ENCODE data around the gene SYNE2. TPM values are rescaled to one million over a fixed set of nuclear protein-coding genes. Genes with fewer than 3 reads are reported as not detected.

The SYNE2 gene
- polyA plus RNA-seq, 1 donor from 2014 or later = 82.3 TPM

DNA sequence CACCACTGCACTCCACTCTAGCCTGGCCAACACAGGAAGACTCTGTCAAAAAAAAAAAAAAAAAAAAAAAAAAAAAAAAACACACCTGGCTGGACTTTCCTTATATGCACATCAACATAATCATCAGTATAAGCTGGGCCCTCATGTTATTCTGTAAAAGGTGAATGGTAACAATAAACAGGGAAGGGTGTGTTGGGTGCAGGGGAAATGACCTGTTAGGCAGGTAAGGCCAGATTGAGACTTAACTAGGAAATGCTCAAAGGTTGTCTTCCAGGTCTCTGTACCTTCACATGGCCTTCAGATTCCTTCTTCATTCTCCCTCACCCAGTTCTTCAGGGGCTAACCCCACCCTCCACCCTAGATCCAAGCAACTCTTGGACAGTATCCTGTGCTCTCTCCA is 393.9 kb downstream of the SYNE2 start:
- Histone ChIP-seq H3K27ac (ENCODE audit: low read length) (no peak overlapping the region), H3K79me2 (replicated peaks; ENCODE audit: insufficient read depth, low read length) (no peaks in the 10 kb centered on the region), H3K27me3 (ENCODE audit: insufficient read depth, low read depth, low read length) (no peaks in the 10 kb centered on the region), H3K9me3 (ENCODE audit: low read length) (no peaks in the 10 kb centered on the region), H3K9ac (ENCODE audit: low read length) (no peak overlapping the region), H3K9me2 (ENCODE audit: insufficient read depth, low read length) (no peaks in the 10 kb centered on the region), H4K20me1 (ENCODE audit: insufficient read depth) (no peaks in the 10 kb centered on the region), H3F3A (ENCODE audit: insufficient read depth, low read length, poor library complexity, severe bottlenecking) (no peaks in the 10 kb centered on the region), H3K4me3 (ENCODE audit: low read length) (no peak overlapping the region), H2AFZ (ENCODE audit: low read depth, low read length) (no peak overlapping the region), H3K36me3 (ENCODE audit: insufficient read depth, low read length) (no peaks in the 10 kb centered on the region), H3K4me2 (ENCODE audit: low read length) (no peak overlapping the region)
- TF ChIP-seq, protein P1, sequence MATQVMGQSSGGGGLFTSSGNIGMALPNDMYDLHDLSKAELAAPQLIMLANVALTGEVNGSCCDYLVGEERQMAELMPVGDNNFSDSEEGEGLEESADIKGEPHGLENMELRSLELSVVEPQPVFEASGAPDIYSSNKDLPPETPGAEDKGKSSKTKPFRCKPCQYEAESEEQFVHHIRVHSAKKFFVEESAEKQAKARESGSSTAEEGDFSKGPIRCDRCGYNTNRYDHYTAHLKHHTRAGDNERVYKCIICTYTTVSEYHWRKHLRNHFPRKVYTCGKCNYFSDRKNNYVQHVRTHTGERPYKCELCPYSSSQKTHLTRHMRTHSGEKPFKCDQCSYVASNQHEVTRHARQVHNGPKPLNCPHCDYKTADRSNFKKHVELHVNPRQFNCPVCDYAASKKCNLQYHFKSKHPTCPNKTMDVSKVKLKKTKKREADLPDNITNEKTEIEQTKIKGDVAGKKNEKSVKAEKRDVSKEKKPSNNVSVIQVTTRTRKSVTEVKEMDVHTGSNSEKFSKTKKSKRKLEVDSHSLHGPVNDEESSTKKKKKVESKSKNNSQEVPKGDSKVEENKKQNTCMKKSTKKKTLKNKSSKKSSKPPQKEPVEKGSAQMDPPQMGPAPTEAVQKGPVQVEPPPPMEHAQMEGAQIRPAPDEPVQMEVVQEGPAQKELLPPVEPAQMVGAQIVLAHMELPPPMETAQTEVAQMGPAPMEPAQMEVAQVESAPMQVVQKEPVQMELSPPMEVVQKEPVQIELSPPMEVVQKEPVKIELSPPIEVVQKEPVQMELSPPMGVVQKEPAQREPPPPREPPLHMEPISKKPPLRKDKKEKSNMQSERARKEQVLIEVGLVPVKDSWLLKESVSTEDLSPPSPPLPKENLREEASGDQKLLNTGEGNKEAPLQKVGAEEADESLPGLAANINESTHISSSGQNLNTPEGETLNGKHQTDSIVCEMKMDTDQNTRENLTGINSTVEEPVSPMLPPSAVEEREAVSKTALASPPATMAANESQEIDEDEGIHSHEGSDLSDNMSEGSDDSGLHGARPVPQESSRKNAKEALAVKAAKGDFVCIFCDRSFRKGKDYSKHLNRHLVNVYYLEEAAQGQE (IDR thresholded peaks at IDR 0.05; ENCODE audit: borderline replicate concordance) = no peak
- TF ChIP-seq SMC3 (conservative IDR thresholded peaks at IDR 0.05; ENCODE audit: poor library complexity) (no peak), EZH2 (IDR thresholded peaks at IDR 0.05; ENCODE audit: borderline replicate concordance, insufficient read depth, low read length, poor library complexity, severe bottlenecking) (no peak), RAD21 (conservative IDR thresholded peaks at IDR 0.05) (no peak), EP300 (conservative IDR thresholded peaks at IDR 0.05; ENCODE audit: poor library complexity, severe bottlenecking) (no peak), CTCF (IDR thresholded peaks at IDR 0.05; ENCODE audit: poor library complexity, severe bottlenecking) (no peak), TAF1 (IDR thresholded peaks at IDR 0.05; ENCODE audit: low read depth) (no peak), POLR2AphosphoS5 (IDR thresholded peaks at IDR 0.05) (no peak), MXI1 (conservative IDR thresholded peaks at IDR 0.05; ENCODE audit: poor library complexity, severe bottlenecking) (no peak)

GRCh38 chr14:64247195-64247594 is 394.4 kb downstream of the SYNE2 start:
- TF ChIP-seq, protein P1 (IDR thresholded peaks at IDR 0.05; ENCODE audit: borderline replicate concordance) = no peak
- TF ChIP-seq MXI1 (conservative IDR thresholded peaks at IDR 0.05; ENCODE audit: poor library complexity, severe bottlenecking) (no peak), RAD21 (conservative IDR thresholded peaks at IDR 0.05) (no peak), TAF1 (IDR thresholded peaks at IDR 0.05; ENCODE audit: low read depth) (no peak), POLR2AphosphoS5 (IDR thresholded peaks at IDR 0.05) (no peak), EZH2 (IDR thresholded peaks at IDR 0.05; ENCODE audit: borderline replicate concordance, insufficient read depth, low read length, poor library complexity, severe bottlenecking) (no peak), EP300 (conservative IDR thresholded peaks at IDR 0.05; ENCODE audit: poor library complexity, severe bottlenecking) (no peak), SMC3 (conservative IDR thresholded peaks at IDR 0.05; ENCODE audit: poor library complexity) (no peak), CTCF (IDR thresholded peaks at IDR 0.05; ENCODE audit: poor library complexity, severe bottlenecking) (no peak)
- no peak overlapping the region for H3K4me2 ChIP-seq (ENCODE audit: low read length)
- H3K27ac ChIP-seq (ENCODE audit: low read length) = no peak overlapping the region
- H3K9ac ChIP-seq (ENCODE audit: low read length) = no peak overlapping the region
- H2AFZ ChIP-seq (ENCODE audit: low read depth, low read length) = no peak overlapping the region
- no peak overlapping the region for H3K4me3 ChIP-seq (ENCODE audit: low read length)
- H3K9me2 ChIP-seq (ENCODE audit: insufficient read depth, low read length) = no peaks in the 10 kb centered on the region
- no peaks in the 10 kb centered on the region for H3K36me3 ChIP-seq (ENCODE audit: insufficient read depth, low read length)
- no peaks in the 10 kb centered on the region for H3K27me3 ChIP-seq (ENCODE audit: insufficient read depth, low read depth, low read length)
- no peaks in the 10 kb centered on the region for H3K9me3 ChIP-seq (ENCODE audit: low read length)
- H4K20me1 ChIP-seq (ENCODE audit: insufficient read depth) = no peaks in the 10 kb centered on the region
- no peaks in the 10 kb centered on the region for H3F3A ChIP-seq (ENCODE audit: insufficient read depth, low read length, poor library complexity, severe bottlenecking)
- H3K79me2 ChIP-seq (replicated peaks; ENCODE audit: insufficient read depth, low read length) = no peaks in the 10 kb centered on the region

Data from neural cell (in vitro differentiated cells).